HG02884 (cell line): ENCODE results near the gene SDHAF2.
"Not testable (repeated sequence)": the region's sequence is repeated elsewhere in the genome, so short reads cannot be mapped to it uniquely, and the experiment has no call there.

Source experiments
- ATAC-seq: cut with Tn5 transposase; IDR thresholded peaks from one replicate; pipeline ENCODE4 v1.9.1; 2021; ENCODE audit warnings: mild to moderate bottlenecking, moderate library complexity; ENCODE audit not compliant: unreplicated experiment

The SDHAF2 gene

DNA sequence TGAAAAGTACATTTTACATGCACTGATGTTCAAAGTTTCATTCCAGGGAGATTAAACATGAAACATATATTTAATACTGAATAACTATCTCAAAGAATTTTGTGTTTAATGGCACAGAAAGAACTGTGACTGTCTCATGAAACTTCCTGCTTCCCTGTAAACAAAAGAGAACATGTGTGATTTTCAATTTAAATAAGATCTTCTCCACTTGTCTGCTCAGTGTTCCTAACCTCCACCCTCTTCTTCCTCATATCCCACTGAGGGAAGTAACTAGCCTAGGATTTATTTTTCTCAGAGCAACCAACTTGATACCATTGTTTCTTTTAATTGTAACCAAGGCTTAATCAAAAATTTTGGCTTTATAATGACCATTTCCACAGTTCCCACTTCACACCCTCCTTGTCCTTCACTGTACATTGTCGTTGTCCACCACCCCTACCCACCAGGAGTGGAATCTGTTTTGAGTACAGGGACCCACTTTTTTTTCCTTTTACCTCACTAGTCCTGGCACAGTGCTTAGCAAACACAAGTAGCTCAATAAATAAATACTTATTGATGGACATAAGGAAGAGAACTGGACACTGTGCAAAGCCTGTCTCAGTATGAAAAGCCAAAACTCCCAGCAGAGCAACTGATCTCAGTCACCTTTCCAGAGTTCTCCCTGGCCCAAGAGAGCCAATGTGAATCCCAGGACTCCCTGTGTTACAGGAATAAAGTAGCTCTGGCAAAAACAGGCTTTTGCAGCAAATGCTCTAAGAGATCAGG is 4.4 kb upstream of the SDHAF2 start:
- ATAC-seq: no peak

GRCh38 chr11:61429346-61429690 is 606 bp upstream of the SDHAF2 start:
- peak; percentile 43 for ATAC-seq

- ATAC-seq: not testable (repeated sequence)
Measured at GRCh38 chr11:61430839-61431238, 915 bp downstream of the SDHAF2 start.

DNA sequence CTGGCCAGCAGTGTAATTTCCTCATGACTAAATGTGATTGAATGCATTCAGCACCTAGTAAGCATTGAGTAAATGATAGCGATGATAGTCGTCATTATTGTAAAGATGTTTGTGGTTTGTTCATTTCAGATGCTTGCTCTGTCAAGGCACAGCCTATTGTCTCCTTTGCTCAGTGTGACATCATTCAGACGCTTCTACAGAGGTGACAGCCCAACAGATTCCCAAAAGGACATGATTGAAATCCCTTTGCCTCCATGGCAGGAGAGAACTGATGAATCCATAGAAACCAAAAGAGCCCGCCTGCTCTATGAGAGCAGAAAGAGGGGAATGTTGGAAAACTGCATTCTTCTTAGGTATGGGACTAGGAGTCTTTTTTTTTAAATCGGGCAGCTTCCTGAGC is 7.6 kb downstream of the SDHAF2 start:
- no peak for ATAC-seq

GRCh38 chr11:61439615-61440014 is 9.7 kb downstream of the SDHAF2 start:
- no peak for ATAC-seq

GRCh38 chr11:61442616-61443015 is 12.7 kb downstream of the SDHAF2 start:
- no peak for ATAC-seq

DNA sequence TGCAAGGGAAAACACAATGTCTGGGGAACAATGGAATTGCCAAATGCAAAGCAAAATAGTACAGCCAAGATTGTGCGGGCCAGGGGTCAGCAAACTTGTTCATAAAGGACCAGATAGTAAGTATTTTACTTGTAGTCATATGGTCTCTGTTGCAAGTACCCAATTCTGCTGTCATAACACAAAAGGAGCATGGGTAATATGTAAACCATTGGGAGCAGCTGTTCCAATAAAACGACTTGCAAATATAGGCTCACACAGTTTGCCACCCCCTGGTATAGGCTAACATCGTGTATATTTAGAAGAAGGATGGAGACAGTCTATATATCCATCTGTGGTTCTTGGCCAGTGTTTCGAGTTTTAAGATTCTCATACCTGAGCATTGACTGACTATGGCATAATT is 15.6 kb downstream of the SDHAF2 start:
- ATAC-seq: no peak

DNA sequence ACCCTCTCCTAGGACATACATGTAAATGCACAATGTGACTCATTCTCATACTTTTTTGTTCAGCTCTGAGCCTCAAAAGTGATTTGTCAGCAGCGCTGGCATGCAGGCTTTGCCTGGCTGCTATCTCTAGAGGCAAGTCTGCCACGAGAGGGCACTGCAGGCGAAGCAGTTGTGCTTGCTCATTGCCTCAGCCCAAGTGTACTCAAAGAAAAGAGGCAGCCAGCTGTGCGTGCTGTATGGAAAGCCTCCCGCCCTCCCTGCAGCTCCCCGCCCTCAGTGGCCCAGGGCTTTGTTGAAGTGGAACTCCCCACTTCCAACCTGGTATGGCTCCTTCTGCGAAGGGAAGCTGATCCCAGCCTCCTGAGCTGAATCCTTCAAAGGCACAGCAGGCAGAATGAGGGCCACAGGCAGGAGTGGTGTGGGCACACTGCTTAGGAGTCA is 16.3 kb downstream of the SDHAF2 start:
- no peak for ATAC-seq

DNA sequence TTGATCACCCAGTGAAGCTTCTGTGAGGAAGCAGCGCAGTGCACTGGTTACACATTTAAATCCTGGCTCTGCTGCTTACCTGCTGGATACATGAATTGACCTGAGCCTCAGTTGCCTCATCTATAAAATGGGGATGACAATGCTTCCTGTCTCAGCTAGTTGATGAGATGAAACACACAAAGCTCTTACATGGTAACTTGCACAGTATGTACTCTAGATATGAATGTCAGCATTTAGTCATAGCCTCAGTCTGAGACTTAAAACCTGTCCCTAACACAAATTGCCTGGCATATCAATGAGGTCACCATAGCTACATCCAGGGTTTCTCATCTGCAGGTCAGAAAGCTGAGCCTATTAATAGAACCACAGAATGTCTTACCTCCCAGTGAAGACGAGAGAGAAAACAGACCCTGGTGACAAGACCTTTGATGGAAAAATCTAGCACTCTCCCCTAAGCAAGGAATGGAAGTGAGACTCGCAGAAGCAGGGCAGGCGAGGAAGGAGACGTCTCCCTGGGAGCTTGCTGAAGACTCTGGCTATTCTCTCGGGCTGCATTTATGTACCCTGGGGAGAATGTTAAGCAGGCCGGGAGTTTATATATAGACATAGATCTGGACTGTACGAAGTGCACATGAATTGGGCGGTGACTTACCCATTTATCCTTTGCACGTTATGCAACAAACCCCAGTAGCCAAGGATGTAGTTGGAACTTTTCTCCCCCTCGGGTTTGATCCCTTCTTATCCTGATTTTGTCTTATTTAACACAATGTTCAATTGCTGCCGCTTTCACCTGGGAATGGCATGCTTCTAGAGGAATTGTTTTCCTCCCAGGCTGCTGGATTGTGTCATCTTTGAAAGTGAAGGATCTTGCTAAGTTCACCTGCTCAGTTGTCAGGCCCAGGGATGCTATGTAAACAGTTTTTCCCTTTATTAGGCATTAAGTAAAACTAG is 18.0 kb downstream of the SDHAF2 start:
- no peak for ATAC-seq

- ATAC-seq: no peak
Measured at GRCh38 chr11:61448552-61448927, 18.6 kb downstream of the SDHAF2 start.

- no peak for ATAC-seq
Measured at GRCh38 chr11:61452825-61453224, 22.9 kb downstream of the SDHAF2 start.

DNA sequence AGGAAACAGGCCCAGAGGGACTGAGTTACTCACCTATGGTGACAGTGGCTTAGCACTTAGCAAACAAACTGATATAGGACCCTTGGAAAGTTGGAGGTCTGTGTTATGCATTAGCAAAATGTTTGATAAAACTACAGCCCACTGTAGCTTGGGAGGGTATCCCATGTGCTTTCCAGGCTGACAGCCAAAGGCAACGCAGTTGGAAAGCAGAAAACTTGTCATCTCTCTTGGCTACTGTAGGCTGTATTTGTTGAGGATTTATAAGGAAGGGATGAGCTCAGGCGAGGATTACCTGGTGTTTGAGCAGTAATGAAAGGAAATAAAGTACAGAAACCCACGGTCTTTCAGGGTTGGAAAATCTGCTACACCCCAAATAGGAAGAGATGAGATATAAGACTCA is 23.8 kb downstream of the SDHAF2 start:
- no peak for ATAC-seq

DNA sequence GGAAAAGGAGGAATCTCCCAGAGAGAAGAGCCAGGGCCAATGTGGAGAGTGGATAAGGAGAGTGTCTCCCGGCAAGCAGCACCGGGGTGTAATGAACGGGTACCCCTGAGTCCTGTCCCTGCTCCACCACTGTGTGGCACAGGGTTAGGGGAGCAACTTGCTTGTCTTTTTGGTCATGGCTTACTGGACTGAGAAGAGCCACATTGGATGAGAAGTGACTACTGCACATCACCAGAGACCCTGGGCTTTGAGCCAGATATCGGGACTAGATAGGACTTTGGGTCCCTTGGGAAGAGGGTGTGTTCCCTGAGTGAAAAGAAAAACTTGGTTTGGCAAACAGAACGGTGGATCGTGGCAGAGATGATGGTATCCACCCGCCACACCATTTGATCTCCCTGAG is 24.6 kb downstream of the SDHAF2 start:
- ATAC-seq: no peak

- no peak for ATAC-seq
Measured at GRCh38 chr11:61460474-61460881, 30.6 kb downstream of the SDHAF2 start.

- no peak for ATAC-seq
Measured at GRCh38 chr11:61460986-61461385, 31.1 kb downstream of the SDHAF2 start.

GRCh38 chr11:61467602-61468001 is 37.7 kb downstream of the SDHAF2 start:
- ATAC-seq: not testable (repeated sequence)

DNA sequence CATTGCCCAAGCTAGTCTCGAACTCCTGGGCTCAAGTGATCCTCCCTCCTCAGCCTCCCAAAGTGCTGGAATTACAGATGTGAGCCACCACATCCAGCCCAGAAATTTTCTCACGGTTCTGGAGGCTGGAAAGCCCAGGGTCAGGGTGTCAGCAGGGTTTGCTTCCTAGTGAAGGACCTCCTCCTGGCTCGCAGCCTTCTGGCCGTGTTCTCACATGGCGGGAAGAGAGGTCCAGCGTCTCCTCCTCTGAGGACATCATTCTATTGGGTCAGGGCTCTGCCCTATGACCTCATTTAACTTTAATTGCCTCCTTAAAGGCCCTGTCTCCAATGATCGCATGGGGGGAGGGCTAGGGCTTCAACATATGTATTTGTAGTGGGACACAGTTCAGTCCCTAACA is 38.1 kb downstream of the SDHAF2 start:
- no peak for ATAC-seq

DNA sequence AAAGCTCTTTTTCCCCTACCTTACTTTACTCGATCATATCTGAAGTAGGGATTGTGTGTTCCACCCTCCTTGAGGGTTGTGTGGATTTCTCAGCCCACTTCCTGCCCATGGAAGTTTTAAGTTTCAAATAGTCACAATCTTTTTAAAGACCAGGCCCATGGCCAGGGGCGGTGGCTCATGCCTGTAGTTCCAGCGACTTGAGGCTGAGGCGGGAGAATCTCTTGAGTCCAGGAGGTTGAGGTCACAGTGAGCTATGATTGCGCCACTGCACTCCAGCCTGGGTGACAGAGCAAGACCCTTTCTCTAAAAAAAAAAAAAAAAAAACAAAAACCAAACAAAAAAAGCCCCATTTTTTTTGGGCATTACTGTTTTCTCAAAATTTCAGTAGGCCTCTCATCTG is 42.4 kb downstream of the SDHAF2 start:
- ATAC-seq: no peak

DNA sequence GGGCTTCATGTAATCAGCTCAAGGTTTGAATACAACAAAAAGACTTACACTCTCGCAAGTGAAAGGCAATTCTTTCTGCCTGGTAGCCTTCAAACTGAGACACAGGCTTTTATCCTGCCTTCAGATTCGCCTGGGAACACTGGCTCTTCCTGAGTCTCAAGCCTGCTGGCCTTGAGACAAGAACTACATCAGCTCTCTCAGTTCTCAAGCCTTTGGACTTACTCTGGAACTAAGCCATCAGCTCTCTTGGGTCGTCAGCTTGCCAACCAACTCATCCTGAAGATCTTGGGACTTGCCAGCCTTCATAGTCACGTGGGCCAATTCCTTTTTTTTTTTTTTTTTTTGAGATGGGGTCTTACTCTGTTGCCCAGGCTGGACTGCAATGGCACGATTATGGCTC is 42.9 kb downstream of the SDHAF2 start:
- ATAC-seq: no peak

DNA sequence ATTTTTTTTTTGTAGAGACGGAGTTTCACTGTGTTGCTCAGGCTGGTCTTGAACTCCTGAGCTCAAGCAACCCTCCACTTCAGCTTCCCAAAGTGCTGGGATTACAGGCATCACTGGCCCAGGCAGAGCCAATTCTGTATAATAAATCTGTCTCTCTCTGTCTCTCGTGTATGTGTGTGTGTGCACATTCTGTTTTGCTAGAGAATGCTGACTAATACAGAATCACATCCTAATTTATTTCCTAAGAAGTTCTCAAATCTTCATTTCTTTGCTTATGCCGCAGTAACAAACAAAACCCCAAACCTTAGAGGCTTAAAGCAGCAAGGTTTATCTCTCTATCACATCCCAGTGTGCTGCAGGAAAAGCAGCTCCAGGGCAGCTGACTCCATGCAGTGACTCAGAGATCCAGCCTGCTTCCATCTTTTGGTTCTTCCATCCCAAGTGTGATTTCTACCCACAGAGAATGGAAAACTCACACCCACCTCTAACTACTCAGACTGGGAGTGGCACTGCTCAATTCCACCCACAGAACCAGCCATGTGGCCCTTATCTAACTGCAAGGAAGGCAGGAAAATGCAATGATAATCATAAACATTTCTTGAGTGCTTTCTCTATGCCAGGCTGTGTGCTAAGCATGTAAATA is 43.6 kb downstream of the SDHAF2 start:
- no peak for ATAC-seq

DNA sequence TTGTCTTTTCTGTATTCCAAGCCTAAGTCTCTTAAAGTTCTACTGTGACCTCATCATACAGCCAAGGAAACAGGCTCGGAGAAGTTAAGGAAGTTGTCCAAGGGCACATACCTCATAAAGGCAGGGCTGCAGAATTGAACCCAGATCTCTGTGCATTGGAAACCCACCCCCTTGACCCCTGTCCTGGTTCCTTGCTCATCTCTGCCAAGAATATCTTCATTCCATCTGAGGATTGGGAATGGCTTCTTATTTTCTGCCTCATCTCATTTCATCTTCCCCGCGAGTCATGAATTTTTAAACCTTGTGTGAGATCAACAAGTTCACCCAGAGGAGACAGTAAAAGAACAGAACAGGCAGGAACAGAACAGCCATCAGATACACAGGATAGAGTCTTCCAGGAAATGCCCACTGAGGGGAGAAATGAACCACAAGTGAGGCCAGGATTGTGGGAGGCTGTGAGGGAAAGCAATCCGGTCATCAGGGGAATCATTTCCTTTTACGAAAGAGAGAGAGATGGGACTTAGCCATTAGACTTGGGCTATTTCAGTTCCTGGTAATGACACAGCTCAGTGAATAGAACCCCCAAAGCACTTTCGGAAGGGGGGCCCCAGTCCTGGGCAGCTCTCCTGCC is 44.2 kb downstream of the SDHAF2 start:
- ATAC-seq: no peak
